ENCODE data around the gene PIK3R5. TPM values are rescaled to one million over a fixed set of nuclear protein-coding genes. Genes with fewer than 3 reads are reported as not detected.
"Not testable (repeated sequence)": the region's sequence is repeated elsewhere in the genome, so short reads cannot be mapped to it uniquely, and the experiment has no call there.

Gene PIK3R5
- total RNA-seq, 1 donor from 2014 or later, result 0.25 TPM

DNA sequence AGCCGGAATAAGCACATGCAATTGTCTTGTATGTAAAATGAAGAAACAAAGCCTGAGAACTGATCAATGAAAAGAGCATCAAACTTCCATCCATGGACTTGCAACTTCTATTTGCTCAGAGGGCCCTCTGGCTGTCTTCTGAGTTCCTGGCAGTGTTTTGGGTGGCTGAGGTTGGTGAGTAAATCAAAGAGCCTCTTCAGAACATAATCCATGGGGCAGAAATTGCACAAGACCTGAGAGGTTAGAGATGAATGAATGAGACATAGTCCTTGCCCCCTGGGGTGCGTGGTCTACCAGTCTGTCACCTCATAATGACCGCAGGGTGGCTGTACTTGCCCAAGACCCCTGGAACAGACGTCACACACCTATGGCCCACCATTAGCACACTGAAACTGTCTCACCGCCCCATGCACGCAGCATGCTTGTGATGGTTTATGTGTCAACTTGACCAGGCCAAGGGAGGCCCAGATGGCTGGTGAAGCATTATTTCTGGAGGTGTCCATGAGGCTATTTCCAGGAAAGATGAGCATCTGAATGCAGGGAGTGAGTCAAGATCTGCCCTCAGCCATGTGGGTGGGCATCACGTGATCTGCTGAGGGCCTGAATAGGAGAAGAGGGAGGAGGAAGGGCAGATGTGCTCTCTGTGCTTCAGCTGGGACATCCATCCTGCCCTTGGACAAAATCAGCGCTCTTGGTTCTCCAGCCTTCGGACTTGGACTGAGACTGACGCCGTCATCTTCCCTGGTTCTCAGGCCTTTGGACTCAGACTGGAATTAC, 106.3 kb downstream of the PIK3R5 start:
- no peak overlapping the region for H3K27ac Mint-ChIP-seq
- peaks cover 10% of the 10 kb centered on the region for H3K4me1 Mint-ChIP-seq
- TF ChIP-seq, protein P1, sequence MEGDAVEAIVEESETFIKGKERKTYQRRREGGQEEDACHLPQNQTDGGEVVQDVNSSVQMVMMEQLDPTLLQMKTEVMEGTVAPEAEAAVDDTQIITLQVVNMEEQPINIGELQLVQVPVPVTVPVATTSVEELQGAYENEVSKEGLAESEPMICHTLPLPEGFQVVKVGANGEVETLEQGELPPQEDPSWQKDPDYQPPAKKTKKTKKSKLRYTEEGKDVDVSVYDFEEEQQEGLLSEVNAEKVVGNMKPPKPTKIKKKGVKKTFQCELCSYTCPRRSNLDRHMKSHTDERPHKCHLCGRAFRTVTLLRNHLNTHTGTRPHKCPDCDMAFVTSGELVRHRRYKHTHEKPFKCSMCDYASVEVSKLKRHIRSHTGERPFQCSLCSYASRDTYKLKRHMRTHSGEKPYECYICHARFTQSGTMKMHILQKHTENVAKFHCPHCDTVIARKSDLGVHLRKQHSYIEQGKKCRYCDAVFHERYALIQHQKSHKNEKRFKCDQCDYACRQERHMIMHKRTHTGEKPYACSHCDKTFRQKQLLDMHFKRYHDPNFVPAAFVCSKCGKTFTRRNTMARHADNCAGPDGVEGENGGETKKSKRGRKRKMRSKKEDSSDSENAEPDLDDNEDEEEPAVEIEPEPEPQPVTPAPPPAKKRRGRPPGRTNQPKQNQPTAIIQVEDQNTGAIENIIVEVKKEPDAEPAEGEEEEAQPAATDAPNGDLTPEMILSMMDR (IDR thresholded peaks at IDR 0.05; ENCODE audit: unreplicated experiment), result no peak
- H3K9me3 Mint-ChIP-seq, result no peaks in the 10 kb centered on the region
- no peaks in the 10 kb centered on the region for H3K36me3 Mint-ChIP-seq
- no peak overlapping the region for H3K4me3 Mint-ChIP-seq
- no peak for DNase-seq (ENCODE audit: low spot score in 2 of 2, unreplicated experiment in 2 of 2)
- H3K27me3 Mint-ChIP-seq (ENCODE audit: low read depth), result no peaks in the 10 kb centered on the region

DNA sequence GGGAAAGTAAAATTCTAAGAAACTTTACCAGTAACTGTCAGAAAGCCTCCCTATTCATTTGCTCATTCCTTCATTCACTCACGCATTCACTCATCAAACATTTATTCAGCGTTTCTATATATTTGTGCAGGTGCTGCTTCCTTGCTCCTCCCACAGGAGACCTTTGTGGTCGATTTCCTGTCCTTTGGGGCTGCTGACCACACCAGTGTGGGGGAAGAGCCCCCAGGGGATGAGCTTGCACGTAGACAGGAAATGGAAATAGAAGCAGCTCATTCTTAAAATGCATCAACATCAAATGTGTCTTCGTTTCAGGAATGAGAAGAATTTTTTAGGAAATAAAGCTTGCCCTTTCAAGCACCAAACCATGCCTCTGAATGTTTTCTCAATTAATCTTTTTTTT, 107.6 kb downstream of the PIK3R5 start:
- Mint-ChIP-seq H3K27ac (no peak overlapping the region), H3K27me3 (ENCODE audit: low read depth) (no peaks in the 10 kb centered on the region), H3K9me3 (no peaks in the 10 kb centered on the region), H3K4me1 (peaks cover 10% of the 10 kb centered on the region), H3K36me3 (no peaks in the 10 kb centered on the region), H3K4me3 (no peak overlapping the region)
- no peak for DNase-seq (ENCODE audit: low spot score in 2 of 2, unreplicated experiment in 2 of 2)
- TF ChIP-seq, protein P1 (IDR thresholded peaks at IDR 0.05; ENCODE audit: unreplicated experiment), result no peak

DNA sequence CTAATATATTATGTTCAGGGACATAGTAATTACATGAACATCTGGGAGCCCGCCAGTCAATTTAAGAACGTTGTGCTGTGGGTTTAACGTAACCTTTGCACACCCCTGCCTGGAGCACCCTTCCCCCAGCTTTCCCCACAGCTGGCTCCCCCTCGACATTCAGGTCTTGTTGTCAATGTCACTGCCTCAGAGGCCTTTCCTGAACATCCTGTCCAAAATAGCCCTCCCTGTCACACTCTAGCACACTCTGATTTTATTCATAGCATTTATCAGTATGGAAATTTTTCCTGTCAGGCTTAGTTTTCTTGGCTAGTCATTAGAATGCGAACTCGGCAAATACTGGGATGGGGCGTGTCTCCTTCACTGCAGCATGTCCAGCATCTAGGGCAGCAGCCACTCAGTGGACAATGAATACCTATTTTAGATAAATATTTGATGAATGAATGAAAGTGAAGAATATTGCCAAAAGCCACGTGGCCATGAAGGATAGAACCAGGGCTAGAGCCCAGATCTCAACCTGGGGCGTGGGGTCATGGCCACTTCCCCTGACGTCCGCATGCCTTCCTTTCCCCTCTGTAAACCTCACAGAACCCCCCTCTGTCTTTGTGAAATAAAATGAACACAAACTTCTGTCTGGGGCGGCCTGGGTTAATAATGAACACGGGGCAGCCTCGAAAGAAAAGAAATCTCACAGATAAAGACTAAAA, 108.5 kb downstream of the PIK3R5 start:
- no peaks in the 10 kb centered on the region for H3K9me3 Mint-ChIP-seq
- no peak overlapping the region for H3K4me3 Mint-ChIP-seq
- no peaks in the 10 kb centered on the region for H3K27me3 Mint-ChIP-seq (ENCODE audit: low read depth)
- TF ChIP-seq, protein P1 (IDR thresholded peaks at IDR 0.05; ENCODE audit: unreplicated experiment), result no peak
- peaks cover 10% of the 10 kb centered on the region for H3K4me1 Mint-ChIP-seq
- no peak for DNase-seq (ENCODE audit: low spot score in 2 of 2, unreplicated experiment in 2 of 2)
- no peak overlapping the region for H3K27ac Mint-ChIP-seq
- H3K36me3 Mint-ChIP-seq, result no peaks in the 10 kb centered on the region

DNA sequence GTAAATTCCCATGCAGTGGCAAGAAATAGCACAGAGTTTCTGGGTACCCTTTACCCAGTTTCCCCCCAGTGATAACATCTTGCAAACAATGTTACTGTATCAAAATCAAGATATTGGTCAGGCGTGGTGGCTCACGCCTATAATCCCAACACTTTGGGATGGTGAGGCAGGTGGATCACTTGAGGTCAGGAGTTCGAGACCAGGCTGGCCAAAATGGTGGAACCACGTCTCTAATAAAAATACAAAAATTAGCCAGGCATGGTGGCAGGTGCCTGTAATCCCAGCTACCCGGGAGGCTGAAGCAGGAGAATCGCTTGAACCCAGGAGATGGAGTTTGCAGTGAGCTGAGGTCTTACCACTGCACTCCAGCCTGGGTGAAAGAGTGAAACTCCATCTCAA, 109.3 kb downstream of the PIK3R5 start:
- not testable (repeated sequence) for H3K4me3 Mint-ChIP-seq; DNase-seq (ENCODE audit: low spot score in 2 of 2, unreplicated experiment in 2 of 2); H3K36me3 Mint-ChIP-seq; H3K27me3 Mint-ChIP-seq (ENCODE audit: low read depth); H3K4me1 Mint-ChIP-seq; H3K27ac Mint-ChIP-seq; H3K9me3 Mint-ChIP-seq

DNA sequence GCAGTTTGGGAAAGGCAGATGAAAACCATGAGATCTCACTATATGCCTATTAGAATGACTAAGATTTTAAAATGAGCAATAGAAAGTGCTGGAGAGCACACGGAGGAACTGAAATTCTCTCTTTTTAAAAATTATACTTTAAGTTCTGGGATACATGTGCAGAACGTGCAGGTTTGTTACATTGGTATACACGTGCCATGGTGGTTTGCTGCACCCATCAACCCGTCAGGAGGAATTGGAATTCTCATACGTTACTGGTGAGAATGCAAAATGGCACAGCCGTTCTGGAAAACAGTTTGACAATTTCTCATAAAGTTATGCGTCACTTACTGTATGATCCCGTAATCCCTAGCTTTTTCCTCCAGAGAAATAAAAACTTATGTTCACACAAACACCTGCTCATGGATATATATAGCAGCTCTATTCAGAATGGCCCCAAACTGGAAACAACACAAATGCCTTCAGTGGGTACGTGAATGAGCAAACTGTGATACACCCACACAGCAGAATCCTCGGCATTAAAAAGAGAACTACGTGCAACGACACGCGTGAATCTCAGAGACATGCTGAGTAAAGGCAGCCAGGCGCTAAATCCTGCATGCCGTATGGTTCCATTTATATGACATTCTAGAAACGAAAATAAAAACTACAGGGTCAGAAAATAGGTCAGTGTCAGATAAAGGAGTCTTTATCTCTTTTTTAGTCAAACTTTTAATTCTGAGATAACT, 109.9 kb downstream of the PIK3R5 start:
- H3K9me3 Mint-ChIP-seq, result no peaks in the 10 kb centered on the region
- no peaks in the 10 kb centered on the region for H3K36me3 Mint-ChIP-seq
- DNase-seq (ENCODE audit: low spot score in 2 of 2, unreplicated experiment in 2 of 2), result no peak
- no peak overlapping the region for H3K27ac Mint-ChIP-seq
- no peak overlapping the region for H3K4me3 Mint-ChIP-seq
- TF ChIP-seq, protein P1 (IDR thresholded peaks at IDR 0.05; ENCODE audit: unreplicated experiment), result no peak
- H3K27me3 Mint-ChIP-seq (ENCODE audit: low read depth), result no peaks in the 10 kb centered on the region
- peaks cover 10% of the 10 kb centered on the region for H3K4me1 Mint-ChIP-seq

DNA sequence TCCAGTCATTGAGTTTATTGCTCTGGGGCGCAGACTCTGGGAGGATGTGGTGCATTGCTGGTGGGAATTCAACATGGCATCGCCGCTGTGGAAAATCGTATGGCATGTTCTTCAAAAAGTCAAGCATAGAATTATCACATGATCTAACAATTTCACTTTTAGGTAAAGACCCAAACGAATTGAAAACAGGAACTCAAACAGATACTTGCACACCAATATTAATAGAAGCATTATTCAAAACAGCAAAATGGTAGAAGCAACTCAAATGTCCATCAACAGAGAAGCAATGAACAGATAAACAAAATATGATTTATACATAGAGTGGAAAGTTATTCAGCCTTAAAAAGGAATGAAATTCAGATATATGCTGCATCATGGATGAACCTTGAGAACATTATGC, 113.9 kb downstream of the PIK3R5 start:
- no peak for DNase-seq (ENCODE audit: low spot score in 2 of 2, unreplicated experiment in 2 of 2)
- TF ChIP-seq, protein P1 (IDR thresholded peaks at IDR 0.05; ENCODE audit: unreplicated experiment), result no peak
- H3K4me3 Mint-ChIP-seq, result no peak overlapping the region
- H3K27ac Mint-ChIP-seq, result no peak overlapping the region
- H3K27me3 Mint-ChIP-seq (ENCODE audit: low read depth), result no peaks in the 10 kb centered on the region
- no peaks in the 10 kb centered on the region for H3K9me3 Mint-ChIP-seq
- H3K36me3 Mint-ChIP-seq, result no peaks in the 10 kb centered on the region
- no peaks in the 10 kb centered on the region for H3K4me1 Mint-ChIP-seq

All from mesothelial cell of epicardium (in vitro differentiated cells).